Epithelial cell of prostate (primary cell): ENCODE data around the gene ARSG.
"Not testable (repeated sequence)": the region's sequence is repeated elsewhere in the genome, so short reads cannot be mapped to it uniquely, and the experiment has no call there.

Experiments used
- DNase-seq: peaks from one replicate; pipeline ENCODE4 v3.0.0-alpha.2; 2011; ENCODE audit warnings: low read depth, low spot score
- H3K27ac ChIP-seq: fragments of 450-650 bp; 2 replicates; pipeline ENCODE4 v1.5.1; 2017; ENCODE audit warnings: mild to moderate bottlenecking

Gene ARSG

DNA sequence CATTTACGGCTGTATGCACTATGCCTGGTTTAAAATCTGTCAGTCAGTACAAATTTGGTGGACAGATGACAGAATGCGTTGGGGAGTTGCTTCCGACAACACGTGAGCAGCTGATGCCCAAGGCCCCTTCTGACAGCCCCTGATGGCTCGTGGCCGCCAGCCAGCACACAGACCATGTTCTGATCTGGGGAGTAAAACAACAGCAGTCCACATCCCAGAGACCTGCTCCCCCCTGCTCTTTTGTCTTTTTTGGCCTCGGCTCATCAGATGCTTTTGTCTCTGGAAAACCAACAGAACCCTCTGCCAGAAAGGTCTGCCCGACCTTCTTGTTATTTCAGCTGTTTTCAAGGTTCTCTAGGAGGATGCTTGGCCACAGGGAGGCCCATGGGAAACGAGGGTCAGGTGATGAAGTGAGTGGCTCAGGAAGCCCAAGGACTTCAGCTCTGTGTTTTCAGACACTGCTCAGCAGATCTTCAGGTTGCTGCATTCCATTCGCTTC lies 10.8 kb downstream of the ARSG start:
- DNase-seq = no peak
- no peak overlapping the region for H3K27ac ChIP-seq

DNA sequence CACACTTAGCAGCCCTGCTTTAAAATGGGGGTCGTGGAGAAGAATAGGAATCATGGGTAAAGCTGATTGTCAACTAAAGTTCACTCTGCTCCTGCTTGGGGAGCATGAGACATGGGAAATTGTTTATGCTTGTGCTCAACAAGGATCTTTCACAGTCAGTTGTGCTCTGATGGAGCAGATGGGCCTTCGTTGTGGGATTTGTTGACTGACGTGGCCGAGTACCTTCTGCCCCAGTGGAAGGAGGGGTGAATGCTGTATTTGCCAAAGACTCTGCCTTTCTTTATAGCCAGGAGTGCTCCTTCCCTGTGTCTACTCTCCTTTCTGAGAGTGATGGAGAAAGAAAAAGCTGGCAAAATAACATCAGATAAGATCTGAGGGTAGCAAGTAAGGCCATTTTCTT lies 11.4 kb downstream of the ARSG start:
- DNase-seq = no peak
- no peak overlapping the region for H3K27ac ChIP-seq

DNA sequence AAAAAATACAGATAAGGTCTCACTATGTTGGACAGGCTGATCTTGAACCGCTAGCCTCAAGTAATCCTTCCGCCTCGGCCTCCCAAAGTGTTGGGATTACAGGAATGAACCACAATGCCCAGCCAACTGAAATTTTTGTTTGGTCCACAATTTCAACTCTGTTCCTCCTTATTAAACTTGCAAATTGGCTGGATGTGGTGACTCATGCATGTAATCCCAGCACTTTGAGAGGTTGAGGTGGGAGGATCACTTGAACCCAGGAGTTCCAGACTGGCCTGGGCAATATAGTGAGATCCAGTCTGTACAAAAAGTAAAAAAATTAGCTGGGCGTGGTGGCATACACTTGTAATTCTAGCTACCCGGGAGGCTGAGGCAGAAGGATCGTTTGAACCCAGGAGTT lies 13.4 kb downstream of the ARSG start:
- no peak overlapping the region for H3K27ac ChIP-seq
- no peak for DNase-seq

GRCh38 chr17:68305142-68305541 lies 13.8 kb downstream of the ARSG start:
- H3K27ac ChIP-seq = no peak overlapping the region
- DNase-seq = no peak

- DNase-seq = no peak
- no peak overlapping the region for H3K27ac ChIP-seq
Measured at GRCh38 chr17:68306819-68307218, 15.5 kb downstream of the ARSG start.

GRCh38 chr17:68307443-68307842 lies 16.1 kb downstream of the ARSG start:
- DNase-seq = no peak
- no peak overlapping the region for H3K27ac ChIP-seq

DNA sequence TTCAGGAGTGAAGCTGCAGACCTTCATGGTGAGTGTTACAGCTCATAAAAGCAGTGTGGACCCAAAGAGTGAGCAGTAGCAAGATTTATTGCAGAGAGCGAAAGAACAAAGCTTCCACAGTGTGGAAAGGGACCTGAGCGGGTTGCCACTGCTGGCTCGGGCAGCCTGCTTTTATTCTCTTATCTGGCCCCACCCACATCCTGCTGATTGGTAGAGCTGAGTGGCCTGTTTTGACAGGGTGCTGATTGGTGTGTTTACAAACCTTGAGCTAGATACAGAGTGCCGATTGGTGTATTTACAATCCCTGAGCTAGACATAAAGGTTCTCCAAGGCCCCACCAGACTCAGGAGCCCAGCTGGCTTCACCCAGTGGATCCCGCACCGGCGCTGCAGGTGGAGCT lies 17.2 kb downstream of the ARSG start:
- not testable (repeated sequence) for H3K27ac ChIP-seq, DNase-seq

DNA sequence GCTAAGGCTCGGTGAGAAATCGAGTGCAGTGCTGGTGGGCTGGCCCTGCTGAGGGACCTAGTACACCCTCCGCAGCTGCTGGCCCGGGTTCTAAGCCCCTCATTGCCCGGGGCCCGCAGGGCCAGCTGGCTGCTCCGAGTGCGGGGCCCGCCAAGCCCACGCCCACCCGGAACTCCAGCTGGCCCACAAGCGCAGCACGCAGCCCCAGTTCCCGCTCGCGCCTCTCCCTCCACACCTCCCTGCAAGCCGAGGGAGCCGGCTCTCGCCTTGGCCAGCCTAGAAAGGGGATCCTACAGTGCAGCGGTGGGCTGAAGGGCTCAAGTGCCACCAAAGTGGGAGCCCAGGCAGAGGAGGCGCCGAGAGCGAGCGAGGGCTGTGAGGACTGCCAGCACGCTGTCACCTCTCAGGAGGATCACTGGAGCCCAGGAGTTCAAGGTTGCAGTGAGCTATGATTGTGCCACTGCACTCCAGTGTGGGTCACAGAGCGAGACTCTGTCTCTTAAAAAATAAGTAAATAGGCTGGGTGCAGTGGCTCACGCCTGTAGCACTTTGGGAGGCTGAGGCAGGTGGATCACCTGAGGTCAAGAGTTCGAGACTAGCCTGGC lies 17.9 kb downstream of the ARSG start:
- not testable (repeated sequence) for H3K27ac ChIP-seq, DNase-seq

GRCh38 chr17:68310152-68310551 lies 18.9 kb downstream of the ARSG start:
- DNase-seq = no peak
- H3K27ac ChIP-seq = no peak overlapping the region

DNA sequence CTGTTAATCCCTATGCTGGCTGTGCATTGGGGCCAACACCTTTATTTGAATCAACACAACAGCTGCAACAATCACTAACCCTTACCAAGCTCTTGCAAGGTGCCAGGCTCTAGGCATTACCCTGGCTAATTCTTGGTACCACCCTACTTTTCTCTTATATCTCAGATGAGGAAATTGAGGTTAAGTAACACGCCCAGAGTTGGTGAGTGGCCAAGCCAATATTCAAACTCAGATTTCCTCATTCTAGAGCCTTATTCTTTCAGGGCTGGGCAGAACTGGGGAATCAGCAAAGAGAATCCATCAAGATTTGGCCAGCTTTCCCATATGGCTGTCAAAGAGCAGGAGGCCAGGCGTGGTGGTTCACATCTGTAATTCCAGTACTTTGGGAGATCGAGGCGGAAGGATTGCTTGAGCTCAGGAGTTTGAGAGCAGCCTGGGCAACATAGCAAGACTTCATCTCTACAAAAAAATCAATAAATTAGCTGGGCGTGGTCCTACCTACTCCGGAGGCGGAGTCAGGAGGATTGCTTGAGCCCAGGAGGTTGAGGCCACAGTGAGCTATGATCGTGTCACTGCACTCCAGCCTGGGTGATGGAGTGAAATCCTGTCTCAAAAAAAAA lies 23.7 kb downstream of the ARSG start:
- no peak for DNase-seq
- peak overlapping the region; percentile 25 for H3K27ac ChIP-seq

DNA sequence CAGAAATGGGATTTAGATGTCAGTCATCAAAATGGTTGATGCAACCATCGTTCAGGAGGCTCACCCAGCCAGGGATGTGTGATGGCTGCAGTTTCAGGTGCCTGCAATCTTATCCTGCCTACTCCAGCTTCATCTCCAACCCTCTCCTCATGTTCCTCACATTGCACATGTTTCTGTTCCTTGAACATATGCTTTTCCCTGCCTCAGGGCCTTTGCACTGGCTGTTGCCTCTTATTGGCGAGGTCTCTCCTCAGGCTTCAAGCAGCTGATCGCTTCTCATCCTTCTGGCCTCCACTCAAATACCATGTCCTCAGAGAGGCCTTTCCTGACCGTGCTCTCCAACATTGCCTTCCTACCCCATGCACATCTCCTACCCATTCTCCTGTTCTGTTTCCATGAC lies 24.6 kb downstream of the ARSG start:
- H3K27ac ChIP-seq = no peak overlapping the region
- DNase-seq = no peak

DNA sequence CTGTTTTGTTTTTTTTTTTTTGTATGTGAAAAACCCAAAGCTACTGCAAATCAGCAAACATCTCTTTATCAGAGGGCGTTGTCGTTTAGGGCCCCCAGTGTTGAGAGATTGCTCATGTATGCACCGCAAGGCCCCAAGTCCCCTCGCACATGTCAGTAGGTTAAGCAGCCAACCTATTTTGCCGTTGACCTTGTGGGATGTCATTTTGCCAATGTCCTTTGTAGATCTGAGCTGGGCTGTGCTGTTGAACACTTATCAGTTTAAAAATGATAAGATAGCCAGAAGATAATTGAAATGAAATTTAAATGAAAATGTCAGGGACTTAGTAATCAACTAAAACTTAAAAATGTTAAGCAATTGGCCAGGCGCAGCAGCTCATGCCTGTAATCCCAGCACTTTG lies 26.2 kb downstream of the ARSG start:
- no peak for DNase-seq
- no peak overlapping the region for H3K27ac ChIP-seq

DNA sequence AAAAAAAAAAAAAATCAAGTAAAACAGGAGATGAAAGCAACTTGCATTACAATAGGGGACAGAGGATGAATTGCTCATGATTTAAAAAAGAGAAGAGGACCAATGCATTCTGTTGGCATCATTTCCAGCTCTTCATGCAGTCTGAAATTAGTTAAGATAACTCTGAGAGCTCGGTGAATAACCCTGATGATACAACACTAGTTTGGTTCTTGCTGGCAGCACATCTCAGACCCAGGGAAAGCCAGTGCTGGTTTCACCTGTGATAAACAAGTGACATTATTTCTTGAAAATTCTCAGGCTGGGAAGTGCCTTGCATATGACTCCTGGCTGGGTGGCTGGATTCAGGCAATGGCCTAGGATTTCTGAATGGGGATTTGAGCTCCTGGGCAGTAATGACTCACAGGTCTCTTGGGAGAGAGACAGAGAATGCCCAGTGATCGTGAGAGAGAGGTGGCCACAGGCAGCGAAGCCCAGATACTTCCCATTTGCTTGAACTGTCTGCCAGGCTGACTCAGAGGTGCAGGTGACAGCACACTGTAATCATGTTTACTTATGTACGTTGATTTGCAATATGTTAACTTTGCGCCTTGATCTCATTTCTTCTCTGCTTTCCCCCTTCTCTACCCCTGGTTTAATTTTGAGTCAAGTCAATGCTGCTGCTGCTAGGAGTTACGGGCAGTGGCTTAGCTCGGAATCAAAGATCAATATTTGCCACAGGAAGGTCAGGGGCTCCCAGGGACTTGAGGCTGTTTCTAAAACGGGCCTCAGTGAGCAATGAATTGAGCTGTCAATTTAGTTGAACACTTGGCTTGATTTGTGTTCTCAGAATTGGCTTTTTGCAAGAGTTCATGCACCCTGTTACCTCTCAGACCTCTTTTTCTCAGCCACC lies 27.1 kb downstream of the ARSG start:
- no peak for DNase-seq
- no peak overlapping the region for H3K27ac ChIP-seq

- DNase-seq = no peak
- H3K27ac ChIP-seq = no peak overlapping the region
Measured at GRCh38 chr17:68319410-68320162, 28.3 kb downstream of the ARSG start.

- H3K27ac ChIP-seq = no peak overlapping the region
- DNase-seq = no peak
Measured at GRCh38 chr17:68320311-68320865, 29.1 kb downstream of the ARSG start.

DNA sequence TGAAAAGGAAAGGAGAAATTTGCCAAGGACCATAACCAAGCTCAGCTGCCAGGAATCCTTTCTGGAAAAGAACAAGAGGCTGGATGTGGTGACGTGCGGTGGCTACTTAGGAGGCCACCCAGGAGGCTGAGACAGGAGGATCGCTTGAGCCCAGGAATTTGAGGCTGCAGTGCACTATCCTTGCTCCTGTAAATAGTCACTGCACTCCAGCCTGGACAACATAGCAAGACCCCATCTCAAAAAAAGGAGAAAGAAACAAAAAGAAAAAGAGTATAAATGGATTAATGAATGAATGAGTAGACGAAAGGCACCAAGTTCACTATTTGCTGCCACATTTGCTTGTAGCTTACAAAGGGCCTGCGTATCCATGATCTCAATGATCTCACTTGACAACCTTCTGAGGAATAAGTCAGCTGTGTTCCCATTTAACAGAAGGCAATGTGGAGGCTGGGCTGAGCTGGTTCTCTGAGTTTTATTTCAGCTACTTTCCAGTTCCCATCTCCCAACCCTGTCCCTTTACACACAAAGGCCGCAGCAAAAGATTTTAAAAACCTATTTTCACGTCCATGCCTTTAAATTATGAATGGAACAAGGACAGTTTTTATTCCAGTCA lies 29.8 kb downstream of the ARSG start:
- no peak for DNase-seq
- no peak overlapping the region for H3K27ac ChIP-seq

GRCh38 chr17:68321556-68321954 lies 30.3 kb downstream of the ARSG start:
- DNase-seq = no peak
- no peak overlapping the region for H3K27ac ChIP-seq

DNA sequence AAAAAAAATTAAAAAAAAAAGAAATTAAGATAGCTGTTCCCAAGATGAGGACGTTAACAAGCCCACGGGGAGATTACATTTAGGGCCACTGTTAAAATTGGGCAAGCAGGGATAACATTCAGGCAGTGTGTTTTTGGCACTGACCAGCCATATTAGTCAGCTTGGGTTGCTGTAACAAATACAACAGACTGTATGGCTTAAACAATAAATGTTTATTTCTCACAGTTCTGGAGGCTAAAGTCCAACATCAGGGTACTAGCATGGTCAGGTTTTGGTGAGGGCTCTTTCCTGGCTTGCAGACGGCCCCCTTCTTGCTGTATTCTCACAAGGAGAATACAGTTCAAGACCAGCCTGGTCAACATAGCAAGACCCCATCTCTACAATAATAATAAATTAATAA lies 31.3 kb downstream of the ARSG start:
- DNase-seq = no peak
- no peak overlapping the region for H3K27ac ChIP-seq

DNA sequence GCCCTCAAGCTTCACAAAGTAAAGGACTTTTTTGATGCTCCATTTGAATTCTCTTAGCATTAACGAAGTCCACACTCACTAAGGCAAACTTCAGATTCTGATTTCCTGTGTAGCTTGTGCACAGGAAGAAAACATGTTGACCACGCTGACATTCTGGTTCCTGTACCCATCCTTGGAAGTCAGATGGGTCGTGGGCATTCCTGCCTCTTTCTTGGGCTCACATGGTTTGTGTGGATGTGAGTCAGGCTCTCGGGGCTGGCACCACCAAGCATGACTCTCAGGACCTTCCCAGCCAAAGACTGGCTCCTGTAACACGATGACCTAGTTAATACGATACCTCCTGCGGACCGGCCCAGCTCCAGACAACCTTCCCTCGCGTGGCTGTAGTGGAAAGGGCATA lies 32.8 kb downstream of the ARSG start:
- no peak overlapping the region for H3K27ac ChIP-seq
- DNase-seq = no peak
